ENCODE measurements around the gene FIGLA. TPM values are rescaled to one million over a fixed set of nuclear protein-coding genes. Genes with fewer than 3 reads are reported as not detected.

FIGLA gene
- total and polyA plus RNA-seq, 2 experiments from 2014 or later: not detected

GRCh38 chr2:70769450-70769849, 21.0 kb downstream of the FIGLA start (continued):
- no peak for TF ChIP-seq ZNF462 (CRISPR knock-in tag; IDR thresholded peaks at IDR 0.05)
- TF ChIP-seq EZH2 (IDR thresholded peaks at IDR 0.05; ENCODE audit: low read depth, unreplicated experiment): no peak
- TF ChIP-seq ETS1 (IDR thresholded peaks at IDR 0.05): no peak
- TF ChIP-seq CTCF (conservative IDR thresholded peaks at IDR 0.05; ENCODE audit: low read depth in 2 of 2): no peak
- TF ChIP-seq ZNF114 (CRISPR knock-in tag; IDR thresholded peaks at IDR 0.05): no peak
- TF ChIP-seq REST (IDR thresholded peaks at IDR 0.05; ENCODE audit: unreplicated experiment): no peak
- TF ChIP-seq JUNB (IDR thresholded peaks at IDR 0.05; ENCODE audit: unreplicated experiment): no peak
- TF ChIP-seq NANOG (IDR thresholded peaks at IDR 0.05; ENCODE audit: borderline replicate concordance): no peak
- TF ChIP-seq POLR2AphosphoS5 (IDR thresholded peaks at IDR 0.05; ENCODE audit: low read depth): no peak
- TF ChIP-seq CREB1 (CRISPR knock-in tag; IDR thresholded peaks at IDR 0.05; ENCODE audit: low read depth): no peak

Measured in GM23338 (cell line).